ENCODE measurements around the gene DGKI. TPM values are rescaled to one million over a fixed set of nuclear protein-coding genes. Genes with fewer than 3 reads are reported as not detected.
A peak's percentile ranks its signal among the peaks of the same experiment; 100 is the strongest.

The DGKI gene
- total and polyA plus RNA-seq, 2 experiments from 2014 or later, result 0.16 to 1.0 TPM

DNA sequence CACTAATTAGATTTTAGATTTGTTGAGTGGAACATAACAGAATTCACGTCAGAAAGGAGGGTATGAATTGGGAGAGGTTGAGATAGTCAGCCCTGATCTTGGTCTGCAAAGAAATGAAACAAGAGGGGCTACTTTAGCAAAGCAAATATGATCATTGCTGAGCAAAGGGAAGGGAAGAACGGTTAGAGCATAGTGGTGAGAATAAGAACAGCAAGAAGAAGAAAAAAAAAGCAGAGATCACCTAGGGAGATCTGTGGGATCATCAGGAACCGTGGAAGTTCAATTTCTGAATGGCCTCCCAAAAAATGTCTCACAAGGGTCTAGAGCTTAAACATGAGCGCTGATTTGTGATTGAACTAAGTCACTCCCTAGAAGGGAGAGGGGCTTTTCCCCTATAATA is 156.1 kb downstream of the DGKI start:
- H3K36me3 ChIP-seq (ENCODE audit: insufficient read depth), result no peaks in the 10 kb centered on the region
- no peak overlapping the region for H3K27ac Mint-ChIP-seq
- ATAC-seq, result no peak

DNA sequence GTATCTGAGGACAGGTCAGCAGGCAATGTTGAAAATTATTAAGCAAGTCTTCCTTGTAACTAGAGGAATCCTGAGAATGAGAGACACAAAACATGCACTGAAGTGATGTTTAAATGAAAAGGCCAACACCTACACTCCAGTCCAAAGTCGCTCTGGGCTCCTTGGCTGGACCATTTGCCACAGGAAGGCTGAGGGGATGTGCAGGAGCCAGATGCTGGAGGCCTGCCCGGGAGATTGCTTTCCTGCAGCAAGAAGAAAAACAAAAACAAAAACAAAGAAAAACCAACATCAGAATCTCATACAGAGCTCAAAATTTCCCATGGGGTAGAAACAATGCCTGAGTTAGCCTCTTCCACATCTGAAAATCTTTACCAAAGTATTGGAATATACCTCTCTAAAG is 157.0 kb downstream of the DGKI start:
- Histone ChIP-seq H3K27me3 (ENCODE audit: insufficient read depth) (no peaks in the 10 kb centered on the region), H3K27ac (ENCODE audit: low read depth) (no peak overlapping the region), H3K36me3 (ENCODE audit: insufficient read depth) (no peaks in the 10 kb centered on the region), H2AFZ (0 out of 2 replicates have a peak overlapping the region, but pooled peaks have one; percentile 9), H3F3A (replicated peaks; ENCODE audit: low read depth) (no peaks in the 10 kb centered on the region), H3K79me2 (replicated peaks; ENCODE audit: insufficient read depth) (no peaks in the 10 kb centered on the region), H3K4me2 (no peak overlapping the region), H4K20me1 (replicated peaks; ENCODE audit: insufficient read depth) (no peaks in the 10 kb centered on the region), H3K9me2 (ENCODE audit: insufficient read depth) (peaks cover 7% of the 10 kb centered on the region; the same call in 1 of the 2 replicates), H3K4me1 (ENCODE audit: insufficient read depth) (0 out of 2 replicates have a peak, but pooled peaks cover 6% of the 10 kb centered on the region), H3K4me3 (no peak overlapping the region)
- no peaks in the 10 kb centered on the region for H3K9me3 Mint-ChIP-seq
- no peak overlapping the region for H3K27ac Mint-ChIP-seq
- H3K27me3 Mint-ChIP-seq (ENCODE audit: insufficient read depth, low read depth, poor library complexity), result no peaks in the 10 kb centered on the region
- DNase-seq (ENCODE audit: low spot score) (no peak), ATAC-seq (no peak)
- H3K4me3 Mint-ChIP-seq, result no peak overlapping the region
- H3K36me3 Mint-ChIP-seq (ENCODE audit: low read depth), result no peaks in the 10 kb centered on the region
- no peaks in the 10 kb centered on the region; the same call in 1 of the 3 replicates for H3K4me1 Mint-ChIP-seq
- TF ChIP-seq, protein P1, sequence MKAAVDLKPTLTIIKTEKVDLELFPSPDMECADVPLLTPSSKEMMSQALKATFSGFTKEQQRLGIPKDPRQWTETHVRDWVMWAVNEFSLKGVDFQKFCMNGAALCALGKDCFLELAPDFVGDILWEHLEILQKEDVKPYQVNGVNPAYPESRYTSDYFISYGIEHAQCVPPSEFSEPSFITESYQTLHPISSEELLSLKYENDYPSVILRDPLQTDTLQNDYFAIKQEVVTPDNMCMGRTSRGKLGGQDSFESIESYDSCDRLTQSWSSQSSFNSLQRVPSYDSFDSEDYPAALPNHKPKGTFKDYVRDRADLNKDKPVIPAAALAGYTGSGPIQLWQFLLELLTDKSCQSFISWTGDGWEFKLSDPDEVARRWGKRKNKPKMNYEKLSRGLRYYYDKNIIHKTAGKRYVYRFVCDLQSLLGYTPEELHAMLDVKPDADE (IDR thresholded peaks at IDR 0.05), result no peak
- TF ChIP-seq ZNF331 (CRISPR knock-in tag; IDR thresholded peaks at IDR 0.05; ENCODE audit: low read depth) (no peak), ZNF462 (CRISPR knock-in tag; IDR thresholded peaks at IDR 0.05) (no peak)

More for the DNA sequence above, 156.1 kb downstream of the DGKI start:
- DNase-seq (ENCODE audit: low spot score), result no peak
- H3K9me2 ChIP-seq (ENCODE audit: insufficient read depth), result peaks cover 7% of the 10 kb centered on the region; the same call in 1 of the 2 replicates
- no peak overlapping the region for H3K4me3 ChIP-seq
- TF ChIP-seq, protein P2, sequence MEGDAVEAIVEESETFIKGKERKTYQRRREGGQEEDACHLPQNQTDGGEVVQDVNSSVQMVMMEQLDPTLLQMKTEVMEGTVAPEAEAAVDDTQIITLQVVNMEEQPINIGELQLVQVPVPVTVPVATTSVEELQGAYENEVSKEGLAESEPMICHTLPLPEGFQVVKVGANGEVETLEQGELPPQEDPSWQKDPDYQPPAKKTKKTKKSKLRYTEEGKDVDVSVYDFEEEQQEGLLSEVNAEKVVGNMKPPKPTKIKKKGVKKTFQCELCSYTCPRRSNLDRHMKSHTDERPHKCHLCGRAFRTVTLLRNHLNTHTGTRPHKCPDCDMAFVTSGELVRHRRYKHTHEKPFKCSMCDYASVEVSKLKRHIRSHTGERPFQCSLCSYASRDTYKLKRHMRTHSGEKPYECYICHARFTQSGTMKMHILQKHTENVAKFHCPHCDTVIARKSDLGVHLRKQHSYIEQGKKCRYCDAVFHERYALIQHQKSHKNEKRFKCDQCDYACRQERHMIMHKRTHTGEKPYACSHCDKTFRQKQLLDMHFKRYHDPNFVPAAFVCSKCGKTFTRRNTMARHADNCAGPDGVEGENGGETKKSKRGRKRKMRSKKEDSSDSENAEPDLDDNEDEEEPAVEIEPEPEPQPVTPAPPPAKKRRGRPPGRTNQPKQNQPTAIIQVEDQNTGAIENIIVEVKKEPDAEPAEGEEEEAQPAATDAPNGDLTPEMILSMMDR (conservative IDR thresholded peaks at IDR 0.05; ENCODE audit: low read depth in 2 of 2), result peak in 1 of 2 experiments; percentile 24; a peak in 1 of 4 replicates
- no peak for TF ChIP-seq EZH2phosphoT487 (IDR thresholded peaks at IDR 0.05; ENCODE audit: unreplicated experiment)
- 0 out of 2 replicates have a peak overlapping the region, but pooled peaks have one; percentile 3 for H2AFZ ChIP-seq
- Mint-ChIP-seq H3K36me3 (ENCODE audit: low read depth) (no peaks in the 10 kb centered on the region), H3K4me3 (no peak overlapping the region), H3K27me3 (ENCODE audit: insufficient read depth, low read depth, poor library complexity) (no peaks in the 10 kb centered on the region), H3K9me3 (no peaks in the 10 kb centered on the region), H3K4me1 (no peaks in the 10 kb centered on the region; the same call in 1 of the 3 replicates)
- no peak overlapping the region for H3K27ac ChIP-seq (ENCODE audit: low read depth)
- H3K79me2 ChIP-seq (replicated peaks; ENCODE audit: insufficient read depth), result no peaks in the 10 kb centered on the region
- H3K4me2 ChIP-seq, result no peak overlapping the region
- H3F3A ChIP-seq (replicated peaks; ENCODE audit: low read depth), result no peaks in the 10 kb centered on the region
- H3K4me1 ChIP-seq (ENCODE audit: insufficient read depth), result 0 out of 2 replicates have a peak, but pooled peaks cover 4% of the 10 kb centered on the region
- no peaks in the 10 kb centered on the region for H3K27me3 ChIP-seq (ENCODE audit: insufficient read depth)
- no peaks in the 10 kb centered on the region for H4K20me1 ChIP-seq (replicated peaks; ENCODE audit: insufficient read depth)

Data from GM23338 (cell line).